ENCODE results near the gene URI1. TPM values are rescaled to one million over a fixed set of nuclear protein-coding genes. Genes with fewer than 3 reads are reported as not detected.

URI1 gene
- total RNA-seq, 2 experiments from 2014 or later, result 45.1 to 79.2 TPM

- Histone ChIP-seq H4K20me1 (ENCODE audit: insufficient read depth, low read length) (no peaks in the 10 kb centered on the region), H3K4me2 (ENCODE audit: low read length) (no peak overlapping the region), H3K9me2 (ENCODE audit: insufficient read depth, low read length) (no peaks in the 10 kb centered on the region), H3K4me1 (ENCODE audit: insufficient read depth, low read length, poor library complexity, severe bottlenecking) (peaks cover under 1% of the 10 kb centered on the region), H3K36me3 (ENCODE audit: insufficient read depth, low read length) (no peaks in the 10 kb centered on the region), H3K79me2 (ENCODE audit: insufficient read depth, low read depth, low read length) (no peaks in the 10 kb centered on the region), H3K4me3 (ENCODE audit: low read depth, low read length, poor library complexity, severe bottlenecking) (no peak overlapping the region), H3K27ac (ENCODE audit: low read depth, low read length, poor library complexity, severe bottlenecking) (no peak overlapping the region), H3K9me3 (ENCODE audit: low read length) (no peaks in the 10 kb centered on the region), H2AFZ (ENCODE audit: low read length) (no peak overlapping the region)
- TF ChIP-seq EZH2phosphoT487 (IDR thresholded peaks at IDR 0.05; ENCODE audit: borderline replicate concordance, low read depth, low read length) (no peak), CTCF (conservative IDR thresholded peaks at IDR 0.05; ENCODE audit: low read length) (no peak)
- intact Hi-C loops (cut with micrococcal nuclease; ENCODE audit: unreplicated experiment), result no loop called here
- CTCF ChIA-PET (ENCODE audit: unreplicated experiment), result no interaction called here
- POLR2A ChIA-PET, result no interaction called here
- no TSS peak for BruUV-seq (replicated peaks)
- no peak for DNase-seq (ENCODE audit: low spot score)
These were observed 24.1 kb upstream of the URI1 start for GRCh38 chr19:29917911-29918310.

- BruUV-seq (replicated peaks), result no TSS peak
- no peak for TF ChIP-seq EZH2phosphoT487 (IDR thresholded peaks at IDR 0.05; ENCODE audit: borderline replicate concordance, low read depth, low read length)
- TF ChIP-seq CTCF (conservative IDR thresholded peaks at IDR 0.05; ENCODE audit: low read length), result no peak
- POLR2A ChIA-PET, result interaction anchor here (0.6 kb wide), 1 partner anchor 185 kb away, joined by 3 read pairs; no protein-coding TSS in a partner anchor
These were observed 23.1 kb upstream of the URI1 start for GRCh38 chr19:29918891-29919290.

GRCh38 chr19:29922972-29923371 lies 19.1 kb upstream of the URI1 start:
- no peak overlapping the region; the same call in 1 of the 2 replicates for H2AFZ ChIP-seq (ENCODE audit: low read length)
- CTCF ChIA-PET (ENCODE audit: unreplicated experiment), result interaction anchor here (0.6 to 1.2 kb wide), 2 partner anchors 44 to 193 kb away, joined by 3 to 6 read pairs; no protein-coding TSS in a partner anchor
- H3K4me2 ChIP-seq (ENCODE audit: low read length), result no peak overlapping the region
- H3K4me3 ChIP-seq (ENCODE audit: low read depth, low read length, poor library complexity, severe bottlenecking), result no peak overlapping the region
- POLR2A ChIA-PET, result interaction anchor here (1.5 to 1.7 kb wide), 2 partner anchors 15 to 18 kb away, joined by 6 to 7 read pairs; no protein-coding TSS in a partner anchor
- TF ChIP-seq CTCF (conservative IDR thresholded peaks at IDR 0.05; ENCODE audit: low read length) (no peak), EZH2phosphoT487 (IDR thresholded peaks at IDR 0.05; ENCODE audit: borderline replicate concordance, low read depth, low read length) (no peak)
- H3K4me1 ChIP-seq (ENCODE audit: insufficient read depth, low read length, poor library complexity, severe bottlenecking), result peaks cover 35% of the 10 kb centered on the region
- intact Hi-C loops (cut with micrococcal nuclease; ENCODE audit: unreplicated experiment), result loop anchor here (1.0 to 10.0 kb wide), 2 partner anchors 43 to 122 kb away; no protein-coding TSS in a partner anchor
- no peak overlapping the region for H3K27ac ChIP-seq (ENCODE audit: low read depth, low read length, poor library complexity, severe bottlenecking)
- H3K9me3 ChIP-seq (ENCODE audit: low read length), result no peaks in the 10 kb centered on the region
- no TSS peak for BruUV-seq (replicated peaks)
- H3K79me2 ChIP-seq (ENCODE audit: insufficient read depth, low read depth, low read length), result no peaks in the 10 kb centered on the region
- no peaks in the 10 kb centered on the region for H4K20me1 ChIP-seq (ENCODE audit: insufficient read depth, low read length)
- no peaks in the 10 kb centered on the region for H3K9me2 ChIP-seq (ENCODE audit: insufficient read depth, low read length)
- no peaks in the 10 kb centered on the region for H3K36me3 ChIP-seq (ENCODE audit: insufficient read depth, low read length)
- no peak for DNase-seq (ENCODE audit: low spot score)

More at GRCh38 chr19:29918891-29919290, 23.1 kb upstream of the URI1 start:
- no peak overlapping the region for H3K4me2 ChIP-seq (ENCODE audit: low read length)
- intact Hi-C loops (cut with micrococcal nuclease; ENCODE audit: unreplicated experiment), result no loop called here
- no peak overlapping the region for H2AFZ ChIP-seq (ENCODE audit: low read length)
- CTCF ChIA-PET (ENCODE audit: unreplicated experiment), result no interaction called here
- peaks cover 10% of the 10 kb centered on the region for H3K4me1 ChIP-seq (ENCODE audit: insufficient read depth, low read length, poor library complexity, severe bottlenecking)
- H4K20me1 ChIP-seq (ENCODE audit: insufficient read depth, low read length), result no peaks in the 10 kb centered on the region
- H3K4me3 ChIP-seq (ENCODE audit: low read depth, low read length, poor library complexity, severe bottlenecking), result no peak overlapping the region
- H3K79me2 ChIP-seq (ENCODE audit: insufficient read depth, low read depth, low read length), result no peaks in the 10 kb centered on the region
- H3K27ac ChIP-seq (ENCODE audit: low read depth, low read length, poor library complexity, severe bottlenecking), result no peak overlapping the region
- H3K9me3 ChIP-seq (ENCODE audit: low read length), result no peaks in the 10 kb centered on the region
- DNase-seq (ENCODE audit: low spot score), result no peak
- no peaks in the 10 kb centered on the region for H3K9me2 ChIP-seq (ENCODE audit: insufficient read depth, low read length)
- H3K36me3 ChIP-seq (ENCODE audit: insufficient read depth, low read length), result no peaks in the 10 kb centered on the region
